ENCODE measurements around the gene PPP4R2.
"Not testable (repeated sequence)": the region's sequence is repeated elsewhere in the genome, so short reads cannot be mapped to it uniquely, and the experiment has no call there.

Gene PPP4R2

DNA sequence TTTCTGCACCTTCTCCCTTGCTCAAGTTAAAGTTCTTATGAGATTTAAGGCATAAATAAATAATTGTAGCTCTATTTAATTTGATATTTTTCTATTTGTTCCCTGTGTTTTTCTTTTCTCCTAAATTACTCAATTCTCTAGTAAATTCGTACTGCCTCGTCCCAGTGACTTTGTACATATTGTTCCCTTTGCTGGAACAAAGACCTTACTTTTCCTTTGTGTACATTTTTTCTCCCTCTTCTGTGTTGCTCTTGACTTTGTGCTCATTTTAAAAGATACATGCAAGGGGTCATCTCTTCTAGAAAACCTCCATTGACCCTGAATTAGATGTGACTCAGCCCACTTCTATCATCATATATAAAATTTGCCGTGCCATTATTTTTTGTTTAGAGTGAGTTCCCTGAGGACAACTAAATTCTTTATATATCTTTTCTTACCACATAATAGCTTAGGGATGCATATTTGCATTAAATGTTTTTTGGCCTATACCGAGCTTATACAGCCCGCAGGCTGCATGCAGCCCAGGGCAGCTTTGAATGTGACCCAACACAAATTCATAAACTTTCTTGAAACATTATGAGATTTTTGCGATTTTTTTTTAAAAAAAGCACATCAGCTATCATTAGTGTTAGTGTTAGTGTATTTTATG, 29.6 kb downstream of the PPP4R2 start:
- DNase-seq: no peak

DNA sequence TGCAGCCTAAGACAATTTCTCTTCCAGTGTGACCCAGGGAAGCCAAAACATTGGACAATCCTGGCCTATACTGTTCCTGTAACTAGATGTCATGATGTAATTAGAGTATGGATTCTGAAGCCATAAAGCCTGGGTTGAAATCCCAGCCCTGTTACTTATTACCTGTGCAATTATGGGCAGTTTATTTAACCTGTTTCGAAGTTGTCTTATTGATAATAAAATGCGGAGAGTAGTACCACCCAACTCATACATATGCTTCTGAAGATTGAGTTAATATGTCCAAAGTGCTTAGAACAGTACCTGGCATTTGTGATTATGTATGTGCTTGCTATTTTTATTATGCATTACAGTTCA, 30.1 kb downstream of the PPP4R2 start:
- no peak for DNase-seq

DNA sequence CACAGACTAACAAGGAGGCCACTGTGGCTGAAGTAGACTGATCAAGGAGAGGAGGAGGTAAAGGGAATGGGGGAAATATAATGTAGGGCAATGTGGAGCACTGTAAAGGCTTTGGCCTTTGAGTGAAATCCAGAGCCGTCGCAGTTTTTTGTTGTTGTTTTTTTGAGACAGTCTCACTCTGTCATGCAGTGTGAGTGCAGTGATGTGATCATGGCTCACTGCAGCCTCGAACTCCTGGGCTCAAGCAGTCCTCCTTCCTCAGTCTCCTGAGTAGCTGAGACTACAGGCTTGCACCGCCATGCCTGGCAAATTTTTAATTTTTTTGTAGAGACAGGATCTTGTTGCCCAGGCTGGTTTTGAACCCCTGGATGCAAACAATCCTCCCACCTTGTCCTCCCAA, 32.2 kb downstream of the PPP4R2 start:
- no peak for DNase-seq

DNA sequence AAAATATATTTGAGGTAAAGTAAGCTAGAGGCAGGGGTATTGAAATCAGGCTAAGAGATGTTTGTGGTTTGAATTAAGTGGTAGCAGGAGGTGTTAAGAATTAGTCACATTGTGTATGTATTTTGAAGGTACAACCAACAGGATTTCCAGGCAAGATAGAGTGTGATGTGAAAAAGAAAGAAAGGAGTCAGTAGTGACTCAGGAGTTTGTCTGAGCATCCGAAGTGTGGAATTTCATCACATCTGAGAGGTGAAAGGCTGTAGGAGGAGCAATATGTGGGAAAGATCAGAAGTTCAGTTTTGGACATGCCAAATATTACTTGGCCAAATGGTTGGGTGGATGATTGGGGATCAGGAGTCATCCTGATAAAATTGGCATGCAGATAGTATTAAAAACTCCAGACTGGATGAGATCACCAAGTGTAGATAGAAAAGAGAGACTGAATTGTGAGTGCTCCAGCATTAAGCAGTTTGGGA, 32.7 kb downstream of the PPP4R2 start:
- no peak for DNase-seq

DNA sequence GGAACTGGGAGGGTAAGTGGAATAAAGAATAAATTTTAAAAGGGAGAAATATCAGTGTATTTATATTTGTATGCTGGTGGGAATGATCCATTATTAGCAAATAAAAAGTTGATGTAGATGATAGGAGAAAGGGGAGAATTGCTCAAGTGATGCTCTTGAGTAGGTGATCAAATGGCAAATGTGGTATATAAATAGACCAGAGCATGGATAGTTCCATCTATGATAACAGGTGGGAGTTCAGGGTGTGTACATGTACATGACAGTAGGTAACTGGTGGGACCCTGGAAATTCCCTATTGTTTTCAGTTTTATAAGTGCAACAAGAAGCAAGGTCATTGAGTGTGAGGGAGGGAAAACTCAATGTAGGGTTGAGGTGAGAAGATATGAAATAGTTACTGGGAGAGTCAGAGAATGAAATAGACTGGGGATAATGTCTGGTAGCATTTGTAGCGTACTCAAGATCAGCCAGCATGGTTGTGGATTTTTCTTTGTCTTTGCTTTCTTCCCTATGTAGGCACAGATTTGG, 33.5 kb downstream of the PPP4R2 start:
- DNase-seq: no peak

DNA sequence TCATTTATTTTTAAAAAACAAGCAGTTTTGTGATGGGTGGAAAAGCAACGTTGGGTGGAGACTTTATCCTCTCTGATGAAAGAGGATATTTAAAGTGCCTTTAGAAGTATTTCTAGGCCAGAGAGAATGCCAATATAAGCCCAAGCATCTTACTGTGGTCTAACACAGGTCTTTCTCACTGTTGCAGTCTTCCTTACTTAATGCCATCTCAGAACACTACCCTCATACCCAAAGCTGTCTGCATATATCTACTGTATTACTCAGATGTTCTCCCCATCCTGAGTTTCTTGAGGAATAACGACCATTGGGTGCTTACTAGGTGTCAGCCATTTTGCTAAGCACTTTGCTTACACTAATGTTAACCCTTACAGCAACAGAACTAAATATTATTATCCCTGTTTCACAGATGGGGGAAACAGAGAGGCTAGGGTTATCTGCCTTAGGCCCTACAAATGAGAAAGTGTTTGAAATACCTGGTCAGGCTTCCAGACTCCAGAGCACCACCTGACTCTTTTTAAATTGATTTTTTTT, 35.0 kb downstream of the PPP4R2 start:
- no peak for DNase-seq

DNA sequence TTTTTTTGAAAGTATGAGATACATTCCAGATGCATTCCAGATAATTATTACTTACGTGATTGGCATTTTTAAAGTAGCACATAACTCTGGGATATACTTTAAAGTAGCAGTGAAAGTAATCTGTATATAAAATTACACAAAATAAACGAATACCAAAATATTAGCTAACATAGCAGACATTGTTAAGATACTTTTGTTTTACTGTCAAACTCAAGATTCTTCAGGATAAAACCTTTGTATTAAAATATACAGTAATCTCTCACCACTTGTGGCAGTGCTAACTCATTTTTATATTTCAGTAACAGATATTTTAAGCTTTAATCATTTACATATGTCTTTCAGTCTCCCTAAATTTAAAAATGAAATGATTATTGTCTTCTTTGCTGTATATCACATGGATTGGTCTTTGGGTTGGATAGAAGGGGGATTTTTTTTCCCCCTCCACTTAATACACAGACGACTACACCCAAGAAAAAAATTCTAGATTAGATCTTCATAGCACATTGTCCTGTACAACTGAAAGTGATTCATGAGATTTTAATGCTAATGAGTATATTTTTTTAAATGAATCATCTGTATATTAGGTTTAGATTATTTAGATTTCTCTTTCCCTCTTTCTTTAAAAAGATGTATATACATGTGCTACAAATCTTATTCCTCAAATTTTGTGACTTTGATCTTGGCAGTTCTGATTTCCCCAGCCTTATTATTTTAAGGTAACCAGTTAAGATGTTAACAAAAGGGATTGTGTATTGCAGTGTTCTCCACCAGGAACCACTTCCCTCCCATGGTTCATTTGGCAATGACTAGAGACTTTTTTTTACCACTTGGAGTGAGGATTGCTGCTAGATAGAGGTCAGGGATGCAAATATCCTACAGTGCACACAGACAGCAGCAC, 40.3 kb downstream of the PPP4R2 start:
- no peak for DNase-seq

DNA sequence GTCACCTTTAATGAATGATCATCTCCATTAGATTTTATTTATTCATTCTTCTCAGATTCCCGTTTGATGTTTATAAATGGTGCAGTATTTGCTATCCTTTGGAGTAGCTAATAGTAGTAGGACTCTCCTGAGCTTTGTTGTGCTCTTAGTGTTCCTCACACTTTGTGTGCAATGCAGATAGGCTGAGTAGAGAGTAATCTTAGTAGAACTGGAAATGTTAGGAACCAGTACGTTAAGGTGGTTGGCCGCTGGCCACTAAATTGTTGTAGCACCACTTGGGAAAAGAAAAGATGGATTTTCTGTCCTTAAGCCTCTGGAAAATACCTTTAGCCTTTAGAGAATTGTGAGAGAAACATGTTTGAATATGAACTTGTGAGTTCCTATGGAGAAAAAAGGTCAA, 44.9 kb downstream of the PPP4R2 start:
- peak in 2 of 3 experiments; percentile 1 to 28 for DNase-seq

DNA sequence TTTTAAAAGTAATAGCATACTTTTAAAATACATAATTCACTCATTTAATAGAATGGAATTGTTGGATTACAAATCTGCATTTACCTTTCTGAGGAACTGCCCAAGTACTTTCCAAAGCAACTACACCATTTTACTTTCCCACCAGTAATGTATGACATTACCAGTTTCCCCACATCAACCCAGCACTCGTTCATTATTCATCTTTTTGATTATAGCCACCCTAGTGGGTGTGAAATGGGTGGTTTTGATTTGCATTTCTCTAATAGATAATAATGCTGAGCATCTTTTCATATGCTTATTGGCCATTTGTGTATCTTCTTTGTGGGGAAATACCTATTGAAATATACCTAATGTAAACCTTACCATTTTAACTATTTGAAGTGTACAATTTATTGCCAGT, 46.8 kb downstream of the PPP4R2 start:
- DNase-seq: no peak

DNA sequence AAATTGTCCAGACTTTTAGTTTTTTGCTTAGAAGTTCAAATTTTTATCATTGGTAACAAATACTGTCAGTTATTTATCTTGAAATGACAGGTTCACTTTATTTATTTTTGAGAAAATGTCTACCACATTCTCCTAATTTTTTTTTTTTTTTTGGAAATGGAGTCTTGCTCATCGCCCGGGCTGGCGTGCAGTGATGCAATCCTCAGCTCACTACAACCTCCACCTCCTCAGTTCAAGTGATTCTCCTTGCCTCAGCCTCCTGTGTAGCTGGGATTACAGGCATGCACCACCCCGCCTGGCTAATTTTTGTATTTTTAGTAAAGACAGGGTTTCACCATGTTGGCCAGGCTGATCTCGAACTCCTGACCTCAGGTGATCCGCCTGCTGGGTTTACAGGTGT, 48.8 kb downstream of the PPP4R2 start:
- no peak for DNase-seq

DNA sequence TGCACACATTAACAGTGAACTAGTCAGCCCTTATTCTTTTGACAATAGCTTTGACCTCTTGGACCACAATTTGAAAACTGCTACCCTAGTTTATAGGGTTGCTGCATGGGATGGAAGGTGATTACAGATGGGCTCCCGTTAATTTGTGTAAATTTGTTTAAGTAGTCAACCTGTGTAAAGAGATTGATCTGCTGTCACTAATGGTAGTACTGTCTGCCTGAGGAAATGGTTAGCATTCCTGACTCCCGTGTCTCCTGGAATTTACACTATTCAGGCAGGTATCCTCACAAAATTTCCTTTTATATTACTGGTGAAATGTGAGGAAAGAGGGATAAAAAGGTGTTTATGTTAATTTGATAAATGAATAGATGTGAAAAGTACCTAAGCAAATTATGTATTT, 49.6 kb downstream of the PPP4R2 start:
- peak in 1 of 3 experiments; percentile 6 for DNase-seq

DNA sequence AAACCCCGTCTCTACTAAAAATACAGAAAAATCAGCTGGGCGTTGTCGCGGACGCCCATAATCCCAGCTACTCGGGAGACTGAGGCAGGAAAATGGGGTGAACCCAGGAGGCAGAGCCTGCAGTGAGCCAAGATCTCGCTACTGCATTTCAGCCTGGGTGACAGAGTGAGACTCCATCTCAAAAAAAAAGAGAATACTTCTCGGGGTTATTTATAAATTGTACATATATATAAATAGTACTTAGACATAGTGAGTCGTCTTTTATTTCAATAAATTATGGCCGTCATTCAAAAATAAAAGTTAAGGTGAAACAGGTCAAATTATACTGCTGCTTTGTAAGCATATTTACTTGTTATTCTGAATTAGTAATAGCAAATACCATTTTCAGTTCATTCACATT, 52.7 kb downstream of the PPP4R2 start:
- no peak for DNase-seq

DNA sequence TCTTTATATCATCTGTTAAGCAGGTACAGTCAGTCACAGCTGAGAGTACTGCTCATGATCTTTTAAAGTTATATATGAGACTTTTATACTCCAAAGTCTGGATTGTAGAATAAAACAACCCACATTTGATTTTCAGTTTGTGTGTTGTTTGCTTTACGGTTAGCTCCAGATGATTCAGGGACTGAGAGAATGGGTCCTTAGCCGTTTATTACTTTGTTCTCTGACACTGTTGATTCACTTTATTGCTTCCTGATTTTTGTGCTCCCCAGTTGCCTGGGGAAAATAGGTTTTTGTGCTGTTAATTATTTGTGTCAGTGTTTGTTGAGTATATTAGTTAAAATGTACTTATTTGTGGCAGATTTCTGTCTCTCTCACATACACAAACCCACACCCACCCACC, 56.2 kb downstream of the PPP4R2 start:
- DNase-seq: peak in 1 of 3 experiments; percentile 27

DNA sequence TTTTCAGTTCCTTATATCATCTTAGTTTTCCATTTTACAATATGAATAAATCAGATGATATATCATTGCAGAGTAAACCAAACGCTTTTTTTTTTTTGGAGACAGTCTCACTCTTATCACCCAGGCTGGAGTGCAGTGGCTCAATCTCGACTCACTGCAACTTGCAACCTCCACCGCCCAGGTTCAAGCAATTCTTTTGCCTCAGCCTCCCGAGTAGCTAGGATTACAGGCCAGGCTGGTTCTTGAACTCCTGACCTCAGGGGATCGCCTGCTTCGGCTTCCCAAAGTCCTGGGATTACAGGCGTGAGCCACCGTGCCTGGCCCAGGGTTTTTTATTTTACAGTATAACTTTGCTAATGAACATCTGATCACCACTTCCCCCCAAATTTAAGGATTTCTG, 59.0 kb downstream of the PPP4R2 start:
- no peak for DNase-seq

DNA sequence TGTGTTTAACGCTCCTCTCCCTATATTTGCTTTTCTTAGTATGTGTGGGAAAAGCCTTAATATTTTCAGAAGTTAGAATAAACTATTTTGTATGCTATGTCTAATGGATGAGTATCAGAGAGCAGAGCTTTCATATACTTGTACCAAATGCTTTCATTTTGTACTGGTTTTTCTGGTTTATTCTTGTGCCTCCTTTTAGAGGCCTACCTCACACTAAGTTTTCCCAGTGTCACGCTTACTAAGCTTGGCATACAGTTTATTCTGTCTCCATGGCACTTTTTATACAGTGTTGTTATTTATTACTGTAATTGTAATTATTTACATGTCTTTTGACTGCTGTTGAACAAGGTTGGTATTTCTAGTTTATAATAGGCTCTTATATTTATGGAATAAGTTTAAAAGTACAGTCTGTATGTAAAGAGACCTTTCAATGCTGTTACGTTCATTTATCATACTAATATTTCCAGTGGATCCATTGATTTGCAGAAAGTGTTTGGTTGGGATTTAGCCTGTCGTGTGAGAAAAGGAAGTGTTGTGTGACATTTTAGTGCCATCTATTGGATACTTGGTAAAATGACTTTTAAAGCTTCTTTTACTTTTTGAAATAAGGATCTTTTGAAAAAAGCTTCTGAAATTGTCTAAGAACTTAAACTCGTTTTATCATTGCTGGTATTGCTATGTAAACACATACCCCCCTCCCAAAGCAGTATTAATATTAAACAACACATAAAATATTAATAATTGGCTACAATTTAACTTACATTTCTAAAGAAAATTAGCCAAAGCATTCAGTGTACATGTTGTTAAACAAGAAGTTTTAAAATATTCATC, 59.6 kb downstream of the PPP4R2 start:
- DNase-seq: peak in 2 of 3 experiments; percentile 14 to 34

DNA sequence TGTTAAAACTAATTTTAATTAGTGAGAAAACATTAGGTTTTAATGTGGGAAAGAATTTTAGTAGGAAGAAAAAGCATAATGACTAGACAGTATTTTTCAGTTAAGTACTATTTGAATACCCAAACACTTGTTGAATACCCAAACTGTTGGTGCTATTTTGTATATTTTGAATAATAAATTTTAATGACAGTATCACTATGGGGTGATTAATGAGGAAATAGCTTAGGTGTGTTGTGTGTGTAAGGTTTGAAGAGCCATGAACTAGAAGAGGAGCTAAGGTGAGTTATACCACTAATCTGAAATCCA, 60.2 kb downstream of the PPP4R2 start:
- DNase-seq: no peak

DNA sequence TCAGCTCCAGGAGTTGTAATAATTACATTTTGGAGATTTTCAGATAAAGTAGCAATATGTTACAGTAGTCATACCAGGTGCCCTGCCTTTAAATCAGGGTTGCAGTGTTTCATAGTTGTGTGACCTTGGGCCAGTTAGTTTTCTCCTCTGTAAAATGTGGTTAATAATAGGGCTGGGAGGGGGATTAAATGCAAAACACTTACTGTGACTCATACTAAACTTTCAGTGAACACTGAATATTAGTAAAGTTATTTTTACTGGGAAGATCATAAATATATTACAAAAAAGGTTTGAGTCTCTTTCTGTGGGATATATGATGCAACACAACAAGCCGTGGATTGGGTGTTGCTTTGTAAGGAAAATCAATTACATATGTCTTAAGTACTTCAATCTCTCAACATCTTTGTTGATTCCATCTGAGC, 63.7 kb downstream of the PPP4R2 start:
- no peak for DNase-seq

DNA sequence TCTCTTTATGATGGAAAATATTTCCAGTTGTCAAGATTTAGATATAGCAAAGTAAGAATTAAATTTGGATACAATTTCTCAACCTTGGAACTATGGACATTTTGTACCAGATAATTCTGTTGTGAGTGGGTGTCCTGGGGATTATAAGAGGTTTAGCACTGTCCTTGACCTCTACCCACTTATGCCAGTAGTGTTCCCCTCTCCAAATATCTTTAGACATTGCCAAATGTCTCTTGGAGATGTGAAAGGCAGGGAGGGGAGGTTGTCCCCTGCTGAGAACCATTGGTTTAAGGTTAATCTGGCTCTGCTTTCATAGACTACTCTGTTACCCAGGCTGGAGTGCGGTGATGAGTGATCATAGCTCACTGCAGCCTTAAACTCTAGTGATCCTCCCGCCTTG, 64.8 kb downstream of the PPP4R2 start, which contains the start of gene EBLN2:
EBLN2 (plus strand) TSS at position 244 of the 400 bp plus-strand sequence. CDS start 423 bp downstream, outside the sequence.
- DNase-seq: no peak

DNA sequence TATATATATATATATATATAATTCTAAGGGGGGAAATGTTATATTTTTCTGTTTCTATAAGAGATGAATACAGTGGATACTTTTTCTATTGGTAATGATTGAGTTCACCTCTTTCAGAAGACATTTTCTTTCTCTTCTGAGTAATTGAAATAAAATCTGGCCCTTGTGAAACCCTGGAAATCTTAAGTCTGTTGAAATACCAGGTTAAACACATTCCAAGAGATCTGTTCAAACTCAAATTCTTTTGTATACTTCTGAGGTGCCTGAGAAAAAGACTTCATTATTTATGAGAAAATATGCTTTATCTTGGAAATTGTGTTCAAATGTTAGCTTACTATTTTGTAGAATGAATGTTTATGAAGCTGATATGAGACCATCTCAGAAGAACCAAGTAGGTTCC, 69.6 kb downstream of the PPP4R2 start:
- DNase-seq: not testable (repeated sequence)

DNA sequence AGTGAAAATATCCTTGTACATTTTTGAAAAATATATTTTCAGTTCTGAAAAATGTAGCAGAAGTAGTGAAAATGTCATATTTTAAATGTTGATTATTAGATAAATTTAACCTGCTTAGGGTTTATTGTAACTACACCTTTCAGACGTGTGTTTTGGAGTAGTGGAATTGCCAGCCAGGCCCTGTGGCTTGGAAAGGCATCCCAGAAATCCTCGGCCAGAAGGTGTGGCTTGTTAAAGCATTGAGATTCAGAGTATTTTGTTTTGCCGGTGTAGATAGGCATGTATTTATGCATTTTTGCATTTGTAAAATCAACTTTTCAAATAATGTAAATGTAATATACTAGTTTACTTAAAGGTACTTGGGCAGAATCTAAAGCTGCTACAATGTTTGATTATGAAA, 71.8 kb downstream of the PPP4R2 start:
- DNase-seq: no peak

DNA sequence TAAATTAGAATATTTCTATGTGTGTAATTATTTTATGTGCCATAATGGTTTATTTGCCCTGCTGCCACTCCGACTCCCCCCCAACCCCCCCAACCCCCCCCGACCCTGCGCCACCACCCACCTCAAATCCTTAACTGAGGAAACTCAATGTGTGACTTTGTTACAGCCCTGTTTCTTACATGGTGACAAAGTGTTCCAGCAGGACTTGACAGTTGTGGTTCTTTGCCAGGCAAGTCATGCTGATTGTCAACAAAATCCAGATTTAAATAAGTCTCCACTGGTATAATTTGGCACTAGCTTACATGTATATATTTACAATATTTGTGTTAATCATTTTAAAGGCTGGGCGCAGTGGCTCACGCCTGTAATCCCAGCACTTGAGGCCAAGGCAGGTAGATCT, 72.6 kb downstream of the PPP4R2 start:
- no peak for DNase-seq

DNA sequence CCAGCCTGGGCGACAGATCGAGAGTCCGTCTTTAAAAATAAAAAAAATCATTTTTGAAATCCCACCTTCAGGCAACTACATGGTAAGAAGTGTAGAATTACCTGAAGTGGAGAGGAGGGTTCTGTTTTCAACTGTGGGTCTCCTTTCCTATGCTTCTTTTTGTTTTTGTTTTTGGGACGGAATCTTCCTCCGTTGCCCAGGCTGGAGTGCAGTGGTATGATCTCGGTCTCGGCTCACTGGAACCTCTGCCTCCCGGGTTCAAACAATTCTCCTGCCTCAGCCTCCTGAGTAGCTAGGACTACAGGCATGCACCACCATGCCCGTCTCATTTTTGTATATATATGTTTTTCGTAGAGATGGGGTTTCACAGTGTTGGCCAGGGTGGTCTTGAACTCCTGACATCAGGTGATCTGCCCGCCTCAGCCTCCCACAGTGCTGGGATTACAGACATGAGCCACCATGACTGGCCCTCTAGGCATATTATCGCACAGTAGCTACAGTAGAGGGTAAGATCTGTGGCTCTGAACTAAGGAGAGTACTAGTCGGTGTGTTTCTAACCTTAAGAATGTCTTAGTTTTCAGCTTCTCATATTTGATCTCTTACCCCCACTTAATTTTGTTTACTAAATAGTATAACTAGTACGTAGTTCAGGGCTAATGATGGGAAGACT, 73.3 kb downstream of the PPP4R2 start:
- no peak for DNase-seq

Data from NCI-H1417 (cell line).